Right atrium auricular region (tissue), 2 donors: ENCODE data around the gene MATCAP1. TPM values are rescaled to one million over a fixed set of nuclear protein-coding genes. Genes with fewer than 3 reads are reported as not detected.

Experiments
- DNase-seq: peaks from one replicate; pipeline ENCODE4 v3.0.0-alpha.2; 2019; ENCODE audit warnings: low spot score
- H3K27ac ChIP-seq, 2 donors: fragments of 200-600 bp; sonication (generic); 1 replicate in 1 of 2; 2 replicates in 1 of 2; pipeline ENCODE4 v1.5.1; 2016 to 2019
- H3K27me3 ChIP-seq, 2 donors: fragments of 200-600 bp; sonication (generic); one replicate each; pipeline versions ENCODE4 v1.5.1 to v1.6.0; 2017 to 2019
- H3K36me3 ChIP-seq: fragments of 200-600 bp; sonication (generic); one replicate; pipeline ENCODE4 v1.5.1; 2016
- H3K4me1 ChIP-seq, 2 donors: fragments of 200-600 bp; sonication (generic); one replicate each; pipeline versions ENCODE4 v1.5.1 to v1.6.0; 2017 to 2019
- H3K4me3 ChIP-seq, 2 donors: fragments of 200-600 bp; sonication (generic); 1 replicate in 1 of 2; 2 replicates in 1 of 2; pipeline ENCODE4 v1.5.1; 2017 to 2019; ENCODE audit warnings: mild to moderate bottlenecking in 1 of 2, moderate library complexity in 1 of 2
- H3K9me3 ChIP-seq, 2 donors: fragments of 200-600 bp; sonication (generic); one replicate each; pipeline ENCODE4 v1.5.1; 2019
- total RNA-seq, 2 donors: library from RNA; depleted of rRNA; stranded (reverse); fragments of >200 nt; gene quantifications; one replicate each; pipeline ENCODE4 v1.1.0, GENCODE V29; 2016
- TF ChIP-seq, protein P1 (sequence below), 2 donors: fragments of 200-600 bp; sonication (generic); IDR thresholded peaks; one replicate each; pipeline ENCODE4 v1.5.1; 2019; ENCODE audit warnings: antibody characterized with exemption in 2 of 2

Gene MATCAP1
- total RNA-seq, 2 donors from 2014 or later, result 4.2 to 7.8 TPM

DNA sequence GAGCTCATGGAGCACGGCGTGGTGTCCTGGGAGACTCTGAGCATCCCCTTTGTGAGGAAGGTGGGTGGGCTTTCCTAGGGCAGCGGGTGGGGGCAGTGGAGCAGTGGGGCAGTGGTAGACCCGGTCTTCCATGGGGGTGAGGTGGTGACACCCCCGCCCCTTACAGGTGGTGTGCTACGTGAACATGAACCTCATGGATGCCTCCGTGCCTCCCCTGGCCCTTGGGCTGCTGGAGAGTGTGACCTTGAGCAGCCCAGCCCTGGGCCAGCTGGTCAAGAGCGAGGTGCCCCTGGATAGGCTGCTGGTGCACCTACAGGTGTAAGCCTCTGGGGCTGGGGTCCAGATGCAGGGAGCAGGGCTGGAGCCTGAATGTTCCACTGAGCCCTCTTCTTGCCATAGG is 16.7 kb upstream of the MATCAP1 start:
- TF ChIP-seq, protein P1, sequence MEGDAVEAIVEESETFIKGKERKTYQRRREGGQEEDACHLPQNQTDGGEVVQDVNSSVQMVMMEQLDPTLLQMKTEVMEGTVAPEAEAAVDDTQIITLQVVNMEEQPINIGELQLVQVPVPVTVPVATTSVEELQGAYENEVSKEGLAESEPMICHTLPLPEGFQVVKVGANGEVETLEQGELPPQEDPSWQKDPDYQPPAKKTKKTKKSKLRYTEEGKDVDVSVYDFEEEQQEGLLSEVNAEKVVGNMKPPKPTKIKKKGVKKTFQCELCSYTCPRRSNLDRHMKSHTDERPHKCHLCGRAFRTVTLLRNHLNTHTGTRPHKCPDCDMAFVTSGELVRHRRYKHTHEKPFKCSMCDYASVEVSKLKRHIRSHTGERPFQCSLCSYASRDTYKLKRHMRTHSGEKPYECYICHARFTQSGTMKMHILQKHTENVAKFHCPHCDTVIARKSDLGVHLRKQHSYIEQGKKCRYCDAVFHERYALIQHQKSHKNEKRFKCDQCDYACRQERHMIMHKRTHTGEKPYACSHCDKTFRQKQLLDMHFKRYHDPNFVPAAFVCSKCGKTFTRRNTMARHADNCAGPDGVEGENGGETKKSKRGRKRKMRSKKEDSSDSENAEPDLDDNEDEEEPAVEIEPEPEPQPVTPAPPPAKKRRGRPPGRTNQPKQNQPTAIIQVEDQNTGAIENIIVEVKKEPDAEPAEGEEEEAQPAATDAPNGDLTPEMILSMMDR (IDR thresholded peaks at IDR 0.05), result no peak
- Histone ChIP-seq H3K4me3 (no peak overlapping the region), H3K36me3 (peaks cover 28% of the 10 kb centered on the region), H3K9me3 (no peaks in the 10 kb centered on the region), H3K27me3 (no peaks in the 10 kb centered on the region), H3K27ac (no peak overlapping the region), H3K4me1 (peaks cover 0 to 22% of the 10 kb centered on the region in 2 donors)
- DNase-seq, result no peak

DNA sequence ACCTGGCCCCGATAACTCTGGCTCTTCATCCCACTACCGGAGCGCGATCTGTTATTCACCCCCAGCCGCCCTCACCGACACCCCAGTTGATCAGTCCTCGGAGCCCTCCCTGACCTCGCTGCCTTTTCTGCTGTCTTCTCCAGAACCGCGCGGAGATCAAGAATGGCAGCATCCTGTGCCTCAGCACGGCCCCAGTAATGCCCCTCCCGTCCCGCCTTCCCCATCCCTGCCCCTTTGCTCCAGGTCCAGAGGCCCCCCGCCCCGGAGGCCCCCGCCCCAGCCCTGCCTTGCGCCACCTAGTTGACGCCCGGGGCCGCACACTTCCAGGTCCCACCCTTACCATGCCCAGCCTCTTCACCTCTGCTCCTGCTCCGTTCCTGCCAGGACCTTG is 16.0 kb upstream of the MATCAP1 start:
- H3K4me1 ChIP-seq, result peaks cover 0 to 22% of the 10 kb centered on the region in 2 donors
- no peak overlapping the region for H3K27ac ChIP-seq
- TF ChIP-seq, protein P1 (IDR thresholded peaks at IDR 0.05), result no peak
- no peaks in the 10 kb centered on the region for H3K27me3 ChIP-seq
- no peak for DNase-seq
- H3K9me3 ChIP-seq, result no peaks in the 10 kb centered on the region
- H3K36me3 ChIP-seq, result peaks cover 35% of the 10 kb centered on the region
- H3K4me3 ChIP-seq, result peak overlapping the region in 1 of 2 donors; percentile 15

DNA sequence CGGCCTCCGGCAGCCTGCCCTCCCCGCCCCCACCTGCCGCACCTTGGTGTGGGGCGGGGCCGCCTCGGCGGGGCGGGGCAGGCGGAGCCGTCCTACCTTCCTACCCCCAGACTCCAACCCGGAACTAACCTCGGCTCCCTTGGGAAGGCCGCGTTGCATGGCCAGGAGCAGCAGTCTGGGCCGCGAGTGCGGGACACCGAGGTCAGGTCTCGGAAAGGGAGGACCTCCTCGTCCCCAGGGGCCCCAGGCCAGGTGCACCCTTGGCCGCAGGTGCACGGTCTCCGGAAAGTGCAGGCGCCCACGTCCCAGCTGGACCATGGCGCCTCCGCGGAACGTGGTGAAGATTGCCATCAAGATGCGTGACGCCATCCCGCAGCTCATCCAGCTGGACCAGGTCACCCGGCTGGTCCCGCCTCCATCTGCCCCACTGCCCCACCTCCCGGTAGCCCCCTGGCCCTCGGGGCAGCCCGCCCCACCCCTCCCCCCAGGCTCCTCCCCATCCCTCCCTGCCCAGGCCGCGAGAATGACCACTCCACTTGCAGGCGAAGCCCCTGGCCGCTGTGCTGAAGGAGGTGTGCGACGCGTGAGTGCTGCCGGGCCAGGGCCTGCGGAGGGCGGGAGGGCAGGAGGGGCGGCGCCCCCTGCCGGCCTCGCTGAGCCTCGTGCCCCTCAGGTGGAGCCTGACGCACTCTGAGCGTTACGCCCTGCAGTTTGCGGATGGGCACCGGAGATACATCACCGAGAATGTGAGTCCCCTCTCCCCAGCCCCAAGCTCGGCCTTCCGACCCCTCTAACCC is 15.4 kb upstream of the MATCAP1 start, which contains the start of gene ELMO3:
ELMO3 (plus strand) TSS at position 121 of the 797 bp plus-strand sequence; CDS start at position 317, 196 bp downstream.
- Histone ChIP-seq H3K27ac (no peak within 1 kb of the TSS), H3K36me3 (peaks cover 40% of the 10 kb centered on the region), H3K27me3 (no peaks in the 10 kb centered on the region), H3K4me1 (peaks cover 0 to 22% of the 10 kb centered on the region in 2 donors), H3K9me3 (no peaks in the 10 kb centered on the region), H3K4me3 (peak within 1 kb of the TSS in 1 of 2 donors; percentile 15)
- no peak for DNase-seq
- TF ChIP-seq, protein P1 (IDR thresholded peaks at IDR 0.05), result peak in 1 of 2 donors; percentile 50

DNA sequence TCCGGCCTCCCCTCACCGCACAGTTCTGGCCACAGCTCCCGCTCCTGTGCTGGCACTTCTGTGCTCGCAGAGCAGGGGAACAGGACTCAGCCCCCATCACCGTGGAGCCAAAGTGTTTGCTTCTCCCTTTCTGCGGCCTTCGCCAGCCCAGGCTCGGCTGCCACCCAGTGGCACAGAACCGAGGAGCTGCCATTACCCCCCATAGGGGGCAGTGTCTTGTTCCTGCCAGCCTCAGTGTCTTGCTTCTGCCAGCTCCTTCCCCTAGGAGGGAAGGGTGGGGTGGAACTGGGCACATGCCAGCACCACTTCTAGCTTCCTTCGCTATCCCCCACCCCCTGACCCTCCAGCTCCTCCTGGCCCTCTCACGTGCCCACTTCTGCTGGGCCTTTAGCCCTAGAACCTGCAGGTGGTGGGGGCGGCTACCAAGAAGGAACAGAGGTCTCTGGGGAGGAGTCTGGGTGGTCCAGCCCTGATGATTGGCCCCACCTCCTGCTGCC is 14.5 kb upstream of the MATCAP1 start:
- Histone ChIP-seq H3K4me1 (peaks cover 0 to 30% of the 10 kb centered on the region in 2 donors), H3K4me3 (no peak overlapping the region), H3K27me3 (no peaks in the 10 kb centered on the region), H3K27ac (no peak overlapping the region), H3K36me3 (peaks cover 49% of the 10 kb centered on the region), H3K9me3 (no peaks in the 10 kb centered on the region)
- TF ChIP-seq, protein P1 (IDR thresholded peaks at IDR 0.05), result peak in 1 of 2 donors; percentile 67
- DNase-seq, result no peak

- TF ChIP-seq, protein P1 (IDR thresholded peaks at IDR 0.05), result no peak
- Histone ChIP-seq H3K9me3 (no peaks in the 10 kb centered on the region), H3K27ac (no peak overlapping the region), H3K27me3 (no peaks in the 10 kb centered on the region), H3K36me3 (peaks cover 50% of the 10 kb centered on the region), H3K4me1 (peaks cover 0 to 36% of the 10 kb centered on the region in 2 donors), H3K4me3 (no peak overlapping the region)
- DNase-seq, result no peak
These were observed 13.9 kb upstream of the MATCAP1 start for GRCh38 chr16:67197704-67198103.
